Osteoblast (primary cell): ENCODE measurements around the gene CACNA1E. TPM values are rescaled to one million over a fixed set of nuclear protein-coding genes. Genes with fewer than 3 reads are reported as not detected.

Source experiments
- DNase-seq: peaks from one replicate; pipeline ENCODE4 v3.0.0; 2011; ENCODE audit warnings: low spot score, mixed read lengths; ENCODE audit not compliant: insufficient read length; ENCODE audit errors: missing footprints
- H2AFZ ChIP-seq: 2 replicates; pipeline ENCODE4 v1.6.0; 2011; ENCODE audit warnings: mild to moderate bottlenecking, low read length
- H3K27ac ChIP-seq: 2 replicates; pipeline ENCODE4 v1.5.1; 2011; ENCODE audit warnings: mild to moderate bottlenecking, low read depth, low read length, moderate library complexity
- H3K27me3 ChIP-seq: 2 replicates; pipeline ENCODE4 v1.6.0; 2012; ENCODE audit warnings: mild to moderate bottlenecking, control low read depth, inconsistent platforms, low read length, moderate library complexity; ENCODE audit not compliant: insufficient read depth
- H3K36me3 ChIP-seq: 2 replicates; pipeline ENCODE4 v1.5.1; 2011; ENCODE audit warnings: mild to moderate bottlenecking, low read length, control low read depth, moderate library complexity; ENCODE audit not compliant: insufficient read depth
- H3K4me1 ChIP-seq: 2 replicates; pipeline ENCODE4 v1.5.1; 2011; ENCODE audit warnings: mild to moderate bottlenecking, low read length, control low read depth, moderate library complexity; ENCODE audit not compliant: insufficient read depth
- H3K4me2 ChIP-seq: 2 replicates; pipeline ENCODE4 v1.6.0; 2011; ENCODE audit warnings: mild to moderate bottlenecking, low read length; ENCODE audit not compliant: insufficient read depth
- H3K4me3 ChIP-seq: fragments of 200-600 bp; sonication (generic); 3 replicates; pipeline ENCODE4 v1.5.1; 2012; ENCODE audit warnings: mild to moderate bottlenecking, low read length, inconsistent platforms; ENCODE audit not compliant: insufficient read depth
- H3K79me2 ChIP-seq: 2 replicates; pipeline ENCODE4 v1.6.0; 2012; ENCODE audit warnings: mild to moderate bottlenecking, low read length, control low read depth, inconsistent platforms; ENCODE audit not compliant: insufficient read depth
- H3K9me3 ChIP-seq: 2 replicates; pipeline ENCODE4 v1.5.1; 2011; ENCODE audit warnings: low read depth, low read length, control low read depth
- H4K20me1 ChIP-seq: 2 replicates; pipeline ENCODE4 v1.6.0; 2012; ENCODE audit warnings: mild to moderate bottlenecking, low read length, control low read depth; ENCODE audit not compliant: insufficient read depth
- total RNA-seq: library from RNA; depleted of rRNA; stranded (reverse); fragments of >200 nt; gene quantifications from 2 replicates; pipeline ENCODE4 v1.2.3, GENCODE V29; 2012
- TF ChIP-seq, protein P1 (sequence below): IDR thresholded peaks from 2 replicates; pipeline ENCODE4 v1.5.1; 2011; ENCODE audit warnings: mild to moderate bottlenecking, low read depth, low read length, moderate library complexity; ENCODE audit errors: extremely low read depth

The CACNA1E gene
- total RNA-seq, 1 donor, result under 0.01 TPM

DNA sequence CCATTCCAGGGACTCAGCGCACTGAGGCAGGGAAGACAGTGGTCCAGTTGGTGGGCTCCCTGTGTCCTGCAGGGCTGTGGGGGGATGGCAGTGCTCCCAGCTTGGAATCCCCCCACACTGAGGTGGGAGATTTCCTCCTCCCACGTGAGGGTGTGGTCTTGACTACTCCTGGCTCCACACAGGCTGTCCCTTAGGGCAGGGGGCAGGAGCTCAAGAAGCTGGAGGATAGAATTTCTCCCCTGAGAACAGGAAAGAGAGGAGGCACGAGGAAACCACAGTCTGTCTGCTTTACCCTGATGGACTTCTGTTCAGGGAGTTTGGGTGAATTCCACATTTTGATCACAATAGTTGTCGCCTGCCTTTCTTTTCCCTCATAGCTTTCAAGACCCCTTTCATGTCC lies 62.1 kb downstream of the CACNA1E start:
- H3K36me3 ChIP-seq, result no peaks in the 10 kb centered on the region
- no peak overlapping the region for H3K4me2 ChIP-seq
- TF ChIP-seq, protein P1, sequence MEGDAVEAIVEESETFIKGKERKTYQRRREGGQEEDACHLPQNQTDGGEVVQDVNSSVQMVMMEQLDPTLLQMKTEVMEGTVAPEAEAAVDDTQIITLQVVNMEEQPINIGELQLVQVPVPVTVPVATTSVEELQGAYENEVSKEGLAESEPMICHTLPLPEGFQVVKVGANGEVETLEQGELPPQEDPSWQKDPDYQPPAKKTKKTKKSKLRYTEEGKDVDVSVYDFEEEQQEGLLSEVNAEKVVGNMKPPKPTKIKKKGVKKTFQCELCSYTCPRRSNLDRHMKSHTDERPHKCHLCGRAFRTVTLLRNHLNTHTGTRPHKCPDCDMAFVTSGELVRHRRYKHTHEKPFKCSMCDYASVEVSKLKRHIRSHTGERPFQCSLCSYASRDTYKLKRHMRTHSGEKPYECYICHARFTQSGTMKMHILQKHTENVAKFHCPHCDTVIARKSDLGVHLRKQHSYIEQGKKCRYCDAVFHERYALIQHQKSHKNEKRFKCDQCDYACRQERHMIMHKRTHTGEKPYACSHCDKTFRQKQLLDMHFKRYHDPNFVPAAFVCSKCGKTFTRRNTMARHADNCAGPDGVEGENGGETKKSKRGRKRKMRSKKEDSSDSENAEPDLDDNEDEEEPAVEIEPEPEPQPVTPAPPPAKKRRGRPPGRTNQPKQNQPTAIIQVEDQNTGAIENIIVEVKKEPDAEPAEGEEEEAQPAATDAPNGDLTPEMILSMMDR, result no peak
- H3K79me2 ChIP-seq, result no peaks in the 10 kb centered on the region
- H3K27me3 ChIP-seq, result no peaks in the 10 kb centered on the region
- H2AFZ ChIP-seq, result no peak overlapping the region
- no peak for DNase-seq
- H3K4me1 ChIP-seq, result no peaks in the 10 kb centered on the region
- H4K20me1 ChIP-seq, result no peaks in the 10 kb centered on the region
- no peaks in the 10 kb centered on the region for H3K9me3 ChIP-seq
- no peak overlapping the region for H3K27ac ChIP-seq
- no peak overlapping the region for H3K4me3 ChIP-seq

DNA sequence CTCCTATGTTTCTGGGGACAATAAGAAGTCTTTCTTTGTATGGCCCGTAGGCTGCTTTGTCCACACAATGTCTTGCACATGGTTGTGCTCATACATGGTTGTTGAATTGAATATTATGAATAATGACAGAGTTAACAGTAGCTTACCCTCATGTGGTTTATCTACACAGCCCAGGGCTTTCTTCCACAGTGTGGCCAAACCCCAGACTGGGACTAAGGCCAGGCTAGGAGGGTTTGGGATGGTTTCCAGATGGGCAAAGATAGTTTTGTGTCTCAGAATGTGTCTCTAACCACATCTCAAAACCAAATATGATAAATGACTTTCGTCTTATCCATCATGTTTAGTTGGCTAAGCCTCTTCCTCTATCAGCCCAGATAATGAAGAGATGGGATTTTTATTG lies 65.2 kb downstream of the CACNA1E start:
- Histone ChIP-seq H3K4me3 (no peak overlapping the region), H3K4me1 (no peaks in the 10 kb centered on the region), H4K20me1 (no peaks in the 10 kb centered on the region), H3K9me3 (no peaks in the 10 kb centered on the region), H3K4me2 (no peak overlapping the region), H2AFZ (no peak overlapping the region), H3K79me2 (no peaks in the 10 kb centered on the region), H3K36me3 (no peaks in the 10 kb centered on the region), H3K27me3 (no peaks in the 10 kb centered on the region), H3K27ac (no peak overlapping the region)
- no peak for DNase-seq
- TF ChIP-seq, protein P1, result no peak

DNA sequence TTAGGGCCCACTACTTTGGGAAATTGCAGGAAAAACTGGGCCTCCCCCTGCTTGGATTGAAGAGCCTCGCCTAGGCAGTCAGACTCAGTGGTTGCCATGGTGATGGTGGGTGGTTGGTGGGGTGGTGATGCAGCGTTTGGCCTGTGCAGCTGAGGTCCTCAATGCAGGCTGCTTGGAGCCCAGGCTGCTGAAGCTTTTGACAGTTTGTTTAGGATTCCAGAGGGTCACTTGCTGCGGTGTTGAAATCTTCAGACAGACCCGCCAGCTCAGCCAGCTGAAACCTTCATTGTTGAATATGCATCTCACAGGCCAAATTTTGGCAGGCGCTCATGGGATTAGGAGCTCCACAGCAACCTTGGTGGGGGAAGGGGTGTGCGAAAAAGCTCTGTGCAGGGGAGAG lies 67.9 kb downstream of the CACNA1E start:
- H3K79me2 ChIP-seq, result no peaks in the 10 kb centered on the region
- DNase-seq, result no peak
- no peaks in the 10 kb centered on the region for H3K27me3 ChIP-seq
- TF ChIP-seq, protein P1, result no peak
- no peaks in the 10 kb centered on the region for H3K36me3 ChIP-seq
- H3K9me3 ChIP-seq, result no peaks in the 10 kb centered on the region
- no peak overlapping the region for H3K4me2 ChIP-seq
- no peaks in the 10 kb centered on the region for H3K4me1 ChIP-seq
- no peak overlapping the region for H2AFZ ChIP-seq
- no peaks in the 10 kb centered on the region for H4K20me1 ChIP-seq
- no peak overlapping the region for H3K27ac ChIP-seq
- H3K4me3 ChIP-seq, result no peak overlapping the region

- Histone ChIP-seq H2AFZ (no peak overlapping the region), H3K36me3 (no peaks in the 10 kb centered on the region), H4K20me1 (no peaks in the 10 kb centered on the region), H3K27ac (no peak overlapping the region), H3K9me3 (no peaks in the 10 kb centered on the region), H3K4me1 (no peaks in the 10 kb centered on the region), H3K79me2 (no peaks in the 10 kb centered on the region), H3K27me3 (no peaks in the 10 kb centered on the region), H3K4me2 (no peak overlapping the region), H3K4me3 (no peak overlapping the region)
- TF ChIP-seq, protein P1, result no peak
- no peak for DNase-seq
Measured at GRCh38 chr1:181551754-181552153, 68.4 kb downstream of the CACNA1E start.
